Hematopoietic multipotent progenitor cell treated with erythropoietin and hydrocortisone succinate and interleukin-3 and kit ligand, for 8 days (in vitro differentiated cells): Measurements from ENCODE around the gene UBAP1L.
"Not testable (repeated sequence)": the region's sequence is repeated elsewhere in the genome, so short reads cannot be mapped to it uniquely, and the experiment has no call there.

ENCODE experiments used
- DNase-seq: peaks from one replicate; pipeline ENCODE4 v3.0.0-alpha.2; 2015

The UBAP1L gene

DNA sequence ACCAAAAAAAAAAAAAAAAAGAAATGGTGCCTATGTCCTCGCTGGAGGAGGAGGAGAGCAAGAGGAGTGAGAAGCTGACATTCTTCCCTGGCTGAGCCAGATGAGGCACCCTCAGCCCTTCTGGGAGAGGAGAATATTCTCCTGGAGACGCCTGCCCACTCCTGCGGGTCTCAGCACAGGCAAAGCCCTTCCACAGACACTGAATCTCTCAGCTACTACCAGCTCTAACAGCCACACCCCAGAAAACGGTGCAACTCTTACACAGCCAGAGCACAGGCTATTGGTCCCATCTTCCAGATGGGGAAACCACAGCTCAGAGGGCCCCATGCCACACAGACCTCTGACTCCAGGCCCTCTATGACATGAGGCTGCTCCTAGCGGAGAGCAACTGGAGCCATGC, 52.9 kb downstream of the UBAP1L start:
- no peak for DNase-seq

DNA sequence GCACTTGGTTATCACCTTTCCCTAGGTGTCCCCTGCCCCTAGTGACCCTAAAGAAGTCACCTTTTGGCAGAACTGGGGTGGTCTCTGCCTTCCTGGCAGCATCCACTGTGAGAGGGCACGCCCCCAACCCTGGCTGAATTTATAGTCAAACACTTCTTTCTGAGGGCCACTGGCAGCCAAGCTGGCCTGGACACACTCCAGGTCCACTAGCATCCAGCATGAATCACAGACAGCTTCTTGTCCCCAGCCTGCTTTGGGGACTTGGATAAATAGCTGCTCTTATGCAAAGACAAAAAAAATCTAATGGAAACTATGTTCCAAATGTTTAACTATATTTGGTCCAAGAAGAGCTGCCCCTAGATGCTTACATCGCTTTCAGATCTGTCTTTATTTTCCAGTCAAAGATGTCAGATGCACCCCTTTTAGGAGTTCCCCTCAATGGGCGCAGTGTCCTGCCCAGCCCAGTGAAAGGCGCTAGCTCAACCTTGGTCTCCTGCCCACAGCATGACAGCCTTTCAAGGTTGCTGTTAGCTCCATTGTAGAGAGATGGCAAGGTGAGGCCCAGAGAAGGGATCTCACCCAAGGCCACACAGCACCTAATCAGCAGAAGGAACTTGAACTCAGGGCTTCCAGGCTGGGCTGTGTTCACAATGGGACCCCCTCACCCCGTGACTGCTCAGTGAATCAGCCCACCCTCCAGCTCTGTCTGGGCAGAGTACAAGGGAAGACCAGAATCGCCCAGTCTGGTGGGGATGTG, 54.2 kb downstream of the UBAP1L start:
- DNase-seq: no peak

DNA sequence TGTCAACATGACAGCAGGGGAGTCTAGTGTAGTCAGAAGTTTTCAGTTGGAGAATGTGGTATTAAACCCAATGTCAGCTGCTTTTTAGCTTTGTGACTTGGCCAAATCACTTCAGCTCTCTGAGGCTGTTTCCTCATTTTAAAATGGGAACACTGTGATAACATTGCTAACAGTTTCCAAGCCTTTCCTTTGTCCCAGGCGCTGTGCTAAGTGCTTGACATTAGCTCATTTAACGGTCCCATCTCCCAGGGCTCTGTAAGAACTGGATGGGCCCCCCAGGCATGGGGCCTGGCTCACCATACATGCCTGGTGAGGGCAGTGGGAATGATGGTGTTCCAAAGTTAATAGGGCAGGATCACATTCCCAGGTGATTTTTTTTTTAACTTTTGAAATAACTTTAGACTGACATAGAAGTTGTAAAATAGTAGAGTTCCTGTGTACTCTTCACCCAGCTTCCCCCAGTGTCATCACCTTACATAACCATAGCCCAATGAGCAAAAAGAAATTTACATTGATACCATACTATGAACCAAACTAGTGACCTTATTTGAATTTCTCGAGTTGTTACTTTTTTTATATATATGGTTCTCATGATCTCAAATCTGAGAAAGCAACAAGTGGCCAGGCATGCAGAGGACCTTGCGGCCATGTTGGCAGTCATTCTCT, 54.9 kb downstream of the UBAP1L start:
- no peak for DNase-seq

DNA sequence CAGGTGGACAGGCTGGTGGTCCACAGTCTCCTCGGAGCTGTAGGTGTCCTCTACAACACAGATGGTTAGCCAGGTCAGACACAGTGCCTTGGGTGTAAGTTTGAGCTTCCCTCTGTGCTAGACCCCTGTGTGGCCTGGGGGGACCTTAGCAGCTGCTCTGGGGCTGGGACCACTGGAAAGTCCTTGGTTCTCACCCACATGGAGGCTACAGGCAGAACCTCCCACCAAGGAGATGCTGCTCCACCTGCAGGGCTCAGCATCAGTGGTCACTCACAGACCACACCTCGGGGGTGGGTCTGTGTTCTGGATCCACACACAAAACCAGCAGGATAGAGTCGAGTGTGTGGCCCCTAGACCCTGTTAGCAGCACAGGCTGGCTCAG, 55.6 kb downstream of the UBAP1L start:
- no peak for DNase-seq

DNA sequence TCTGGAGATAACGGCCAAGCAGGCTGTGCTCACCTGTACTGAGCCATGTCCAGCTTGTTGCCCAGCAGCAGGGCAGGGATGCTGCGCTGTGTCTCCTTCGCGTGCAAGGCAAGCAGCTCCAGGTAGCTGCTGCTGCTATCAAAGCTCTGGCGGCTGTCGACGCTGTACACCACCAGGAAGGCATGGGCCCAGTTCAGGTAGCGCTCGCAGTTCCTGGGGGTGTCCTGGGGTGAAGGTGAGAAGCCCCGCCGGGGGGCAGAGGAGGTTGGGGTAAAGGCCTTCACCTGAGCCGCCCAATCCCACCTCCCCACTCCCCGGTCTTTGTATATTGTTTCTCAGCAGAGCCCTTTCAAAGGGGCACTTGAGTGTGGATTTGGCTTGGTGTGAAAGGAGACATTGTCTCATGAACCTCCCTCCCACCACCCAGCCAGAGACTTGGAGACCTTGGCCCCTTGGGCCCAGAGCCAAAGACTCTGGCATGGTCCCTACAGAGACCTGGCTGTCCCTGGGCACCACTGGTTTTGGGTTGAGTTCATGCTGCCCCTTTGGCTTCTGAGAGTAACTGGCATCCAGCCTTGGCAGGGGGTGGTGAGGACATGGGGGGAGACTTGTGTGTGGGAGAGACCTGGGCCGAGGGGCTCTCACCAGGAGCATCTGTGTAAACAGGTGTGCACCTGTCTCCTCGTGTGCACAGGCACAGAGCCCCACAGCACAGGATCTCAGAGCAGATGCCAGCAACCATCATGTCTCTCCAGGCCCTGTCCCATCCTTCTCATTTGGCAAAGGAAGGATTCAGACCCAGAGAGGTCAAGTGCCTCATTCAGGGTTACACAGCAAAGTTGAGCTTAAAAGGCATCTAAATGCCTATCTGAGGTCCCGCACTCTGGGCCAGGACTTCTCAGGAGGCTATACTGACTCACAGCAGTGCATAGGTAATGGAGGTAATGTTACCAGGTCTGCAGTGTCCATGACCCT, 56.3 kb downstream of the UBAP1L start:
- DNase-seq: no peak

DNA sequence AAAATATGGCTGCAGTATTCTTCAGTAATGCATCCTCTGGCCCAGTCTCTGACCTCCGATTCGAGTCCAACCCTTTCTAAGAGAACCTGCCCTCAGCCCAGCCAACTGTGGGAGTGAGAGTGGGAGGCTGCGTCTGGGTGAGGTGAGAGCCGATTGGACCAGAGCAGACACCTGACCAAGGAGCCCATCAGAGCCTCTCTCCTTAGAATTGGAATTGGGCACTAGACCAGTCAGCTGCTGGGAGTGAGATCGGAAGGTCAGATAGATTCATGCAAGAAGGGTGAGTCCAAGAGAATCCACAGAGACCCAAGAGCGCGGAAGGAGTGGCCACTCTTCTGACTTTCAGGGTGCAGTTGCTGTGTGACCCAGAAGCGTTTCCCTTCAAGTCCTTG, 57.5 kb downstream of the UBAP1L start:
- DNase-seq: no peak

DNA sequence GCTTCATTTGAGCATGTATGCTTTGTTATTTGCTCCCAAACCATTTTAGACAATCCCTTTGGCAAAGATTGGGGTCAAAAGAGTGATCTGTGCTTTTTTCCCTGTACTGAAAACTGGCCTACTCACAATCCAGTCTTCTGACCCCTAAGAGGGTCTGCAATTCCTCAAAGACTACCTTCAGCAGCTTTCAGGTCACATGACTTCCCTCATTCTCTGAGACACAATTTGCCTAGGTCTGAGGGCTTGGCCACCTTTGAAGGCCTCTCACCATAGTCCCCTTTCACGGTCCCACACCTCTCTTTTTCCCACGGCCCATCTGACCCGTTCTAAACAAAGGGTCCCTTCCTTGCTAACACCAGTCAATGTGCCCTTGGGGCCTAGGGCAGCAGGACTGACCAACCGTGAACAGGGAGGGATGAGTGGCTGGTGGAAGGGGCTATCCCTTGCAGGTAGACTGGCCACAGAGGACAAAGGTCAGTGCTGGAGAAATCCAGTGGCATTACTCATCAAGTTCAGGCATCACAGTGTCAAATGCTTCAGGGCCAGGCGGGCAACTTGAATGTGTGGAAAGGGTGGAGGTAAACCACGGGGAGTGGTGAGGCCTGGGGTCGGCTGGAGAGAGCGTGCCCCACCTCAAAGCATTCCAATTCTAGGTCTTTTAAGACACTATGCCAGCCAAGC, 58.0 kb downstream of the UBAP1L start:
- no peak for DNase-seq

DNA sequence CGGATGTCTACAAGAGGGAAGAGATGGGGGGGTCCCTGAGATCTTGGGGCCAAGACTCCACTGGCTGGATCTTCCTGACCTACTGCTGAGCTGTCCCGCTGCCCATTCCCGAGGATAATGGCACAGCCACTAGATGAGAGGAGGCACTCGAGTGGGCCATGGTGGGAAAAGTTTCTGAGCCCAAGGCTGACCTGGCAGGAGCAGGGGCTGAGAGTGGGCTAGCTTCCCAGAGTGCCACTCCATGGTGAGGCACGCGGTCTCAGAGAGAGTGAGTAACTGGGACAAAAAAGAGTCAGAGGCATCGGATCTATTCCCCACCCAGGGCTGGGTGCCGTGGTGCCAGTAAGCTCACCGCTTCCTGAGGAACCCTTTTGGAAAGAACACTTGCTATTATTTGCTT, 58.9 kb downstream of the UBAP1L start:
- no peak for DNase-seq

DNA sequence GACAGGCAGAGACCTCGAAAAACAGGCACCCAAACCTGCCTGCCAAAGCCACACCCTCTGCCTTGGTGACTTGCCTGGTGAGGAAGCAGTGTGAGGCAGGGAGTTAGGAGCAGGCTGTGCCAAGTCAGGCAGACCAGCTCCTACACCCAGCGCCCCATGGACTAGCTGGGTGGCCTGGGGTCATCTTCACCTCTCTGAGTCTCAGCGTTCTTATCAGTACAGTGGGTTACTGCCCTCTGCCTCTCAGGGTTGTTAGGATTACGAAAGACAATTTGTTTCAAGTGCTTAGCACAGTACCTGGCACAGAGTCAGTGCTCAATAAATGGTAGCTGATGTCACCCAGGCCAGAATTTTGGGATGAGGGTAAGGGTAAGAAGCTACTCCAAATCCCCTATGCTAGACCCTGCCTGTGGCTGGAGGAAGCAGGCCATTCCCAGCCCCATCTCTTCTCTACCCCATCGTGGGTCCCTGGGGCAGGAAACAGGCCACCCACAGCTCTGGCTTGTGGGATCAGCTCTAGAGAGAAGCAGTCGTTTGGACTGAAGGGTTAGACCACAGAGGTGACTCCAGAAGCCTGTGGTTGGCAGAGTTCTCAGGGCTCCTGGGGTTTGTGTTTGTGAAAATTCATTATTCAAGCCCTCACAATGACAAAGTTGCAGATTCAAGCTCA, 59.7 kb downstream of the UBAP1L start:
- DNase-seq: no peak

DNA sequence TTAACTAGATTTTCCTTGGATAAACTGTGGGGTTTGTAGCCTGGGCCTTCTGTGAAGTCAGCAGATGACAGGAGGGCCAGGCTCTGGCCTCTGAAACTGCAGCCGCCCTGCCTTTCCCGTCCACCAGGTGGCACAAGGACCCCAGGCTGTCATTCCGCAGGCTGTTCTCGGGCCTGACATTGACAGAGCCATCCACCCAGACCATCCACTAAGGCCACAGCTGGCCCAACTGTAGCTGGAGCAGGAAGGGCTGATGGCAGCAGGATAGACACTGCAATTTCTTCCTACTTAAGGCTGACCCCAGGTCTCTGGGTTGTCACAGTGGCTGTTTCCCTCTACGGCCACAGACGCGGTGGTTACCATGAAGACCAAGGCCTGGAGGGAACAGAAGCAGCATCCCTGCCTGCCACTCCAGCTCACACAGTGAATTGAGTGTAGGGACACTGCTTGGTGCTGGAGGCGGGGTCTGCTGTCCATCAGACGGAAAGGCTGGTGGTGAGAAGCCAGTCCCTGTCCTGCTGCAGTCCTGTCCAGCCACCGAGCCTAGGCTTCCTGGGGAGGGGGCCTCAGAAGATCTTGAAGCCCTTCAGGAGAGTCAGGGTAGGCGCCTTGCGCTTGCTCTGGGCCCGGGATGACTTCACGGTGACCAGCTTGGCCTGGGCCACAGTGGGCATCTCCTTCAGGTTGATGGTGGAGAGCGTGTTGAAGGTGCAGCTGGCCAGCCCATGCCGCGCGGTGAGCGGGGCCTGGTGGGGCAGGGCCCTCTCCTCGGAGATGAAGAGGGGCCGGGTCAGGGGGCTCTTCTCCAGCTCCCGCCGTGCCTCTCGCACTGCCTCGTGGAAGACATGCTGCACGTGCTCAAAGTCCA, 60.4 kb downstream of the UBAP1L start:
- peak; percentile 59 for DNase-seq

DNA sequence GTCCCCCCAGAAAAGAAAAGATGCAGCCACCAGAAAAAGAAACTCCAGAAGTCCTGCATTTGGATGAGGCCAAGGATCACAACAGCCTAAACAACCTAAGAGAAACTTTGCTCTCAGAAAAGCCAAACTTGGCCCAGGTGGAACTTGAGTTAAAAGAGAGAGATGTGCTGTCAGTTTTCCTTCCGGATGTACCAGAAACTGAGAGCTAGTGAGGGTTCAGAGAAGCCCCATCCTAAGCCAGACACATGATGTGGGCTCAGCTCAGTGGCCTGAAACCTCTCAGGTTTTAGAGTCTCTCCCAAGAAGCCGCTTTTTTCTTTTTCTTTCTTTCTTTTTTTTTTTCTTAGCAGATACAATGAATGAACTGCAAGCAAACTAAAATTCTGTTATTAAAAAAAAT, 62.0 kb downstream of the UBAP1L start:
- DNase-seq: no peak

DNA sequence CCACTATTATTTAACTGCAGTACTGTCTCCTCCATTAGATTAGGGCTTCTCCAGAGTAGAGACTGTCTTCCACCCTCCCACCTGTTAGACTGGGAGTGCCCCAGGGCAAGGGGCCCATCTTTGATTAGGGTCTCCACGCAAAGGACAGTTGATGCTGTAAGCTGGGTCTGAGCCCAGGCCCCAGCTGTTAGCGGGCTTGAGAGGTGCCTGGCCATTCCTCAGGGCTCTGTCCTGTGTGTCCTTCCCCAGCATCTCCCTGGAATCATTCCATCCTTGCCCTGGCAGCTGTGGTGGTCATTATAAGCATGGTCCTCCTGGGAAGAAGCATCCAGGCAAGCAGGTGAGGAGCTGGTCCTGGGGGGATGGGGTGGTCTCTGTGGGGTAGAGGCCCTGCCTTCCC, 63.7 kb downstream of the UBAP1L start:
- DNase-seq: no peak

DNA sequence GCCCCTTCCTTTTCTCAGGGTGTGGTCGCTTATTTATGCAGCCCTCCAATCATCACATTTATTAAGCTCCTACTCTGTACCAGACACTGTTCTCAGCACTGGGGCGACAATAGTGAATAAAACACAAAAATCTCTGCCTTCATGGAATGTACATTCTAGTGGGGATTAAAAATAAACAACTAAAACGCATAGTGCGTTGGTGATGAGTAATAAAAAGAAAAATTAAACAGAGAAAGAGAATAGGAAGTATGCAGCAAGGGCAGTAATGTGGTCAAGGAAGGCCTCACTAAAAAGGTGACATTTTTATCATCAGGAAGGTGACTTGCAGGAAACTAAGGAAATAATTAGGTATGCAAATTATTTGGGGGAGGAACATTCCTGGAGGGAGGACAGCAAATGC, 64.7 kb downstream of the UBAP1L start:
- no peak for DNase-seq

DNA sequence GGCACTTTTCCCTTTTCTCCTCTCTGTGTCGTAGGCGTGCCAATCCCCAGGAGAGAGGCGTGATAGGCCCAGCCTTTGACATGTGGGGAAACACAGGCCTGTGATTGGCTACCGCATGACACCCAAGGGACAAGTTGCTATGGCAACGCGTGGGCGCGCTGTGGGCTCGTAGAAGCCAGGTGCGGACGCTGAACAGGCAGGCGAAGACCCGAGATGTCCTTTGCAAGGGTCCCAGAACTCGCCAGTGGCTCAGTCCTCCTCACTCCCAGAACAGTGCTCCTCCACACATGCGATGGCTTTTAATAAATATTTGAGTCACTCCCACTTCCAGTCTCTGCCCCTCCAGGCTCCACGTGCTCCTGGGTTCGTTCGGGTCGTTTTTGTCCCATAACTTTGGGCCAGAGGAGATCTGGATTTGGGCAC, 65.6 kb downstream of the UBAP1L start:
- peak; percentile 92 for DNase-seq

DNA sequence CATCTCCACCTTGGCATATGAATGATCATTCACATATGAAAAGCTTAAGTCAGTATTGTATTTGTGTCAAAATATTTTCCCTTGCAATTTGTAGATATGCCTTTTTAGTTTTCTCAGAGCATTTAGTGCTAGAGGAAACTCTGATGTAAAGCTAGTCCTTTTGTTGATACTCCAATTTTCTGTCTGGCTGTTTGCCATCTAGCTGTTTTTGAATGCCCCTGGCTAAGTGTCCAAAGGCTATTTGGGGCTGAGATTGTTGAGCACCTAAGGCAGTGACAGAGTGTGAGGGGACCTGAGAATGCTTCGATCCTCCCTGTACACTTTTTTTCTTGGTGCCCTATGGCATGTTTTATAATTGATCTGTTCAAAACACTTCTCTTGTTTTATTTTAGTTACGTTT, 66.8 kb downstream of the UBAP1L start:
- no peak for DNase-seq

DNA sequence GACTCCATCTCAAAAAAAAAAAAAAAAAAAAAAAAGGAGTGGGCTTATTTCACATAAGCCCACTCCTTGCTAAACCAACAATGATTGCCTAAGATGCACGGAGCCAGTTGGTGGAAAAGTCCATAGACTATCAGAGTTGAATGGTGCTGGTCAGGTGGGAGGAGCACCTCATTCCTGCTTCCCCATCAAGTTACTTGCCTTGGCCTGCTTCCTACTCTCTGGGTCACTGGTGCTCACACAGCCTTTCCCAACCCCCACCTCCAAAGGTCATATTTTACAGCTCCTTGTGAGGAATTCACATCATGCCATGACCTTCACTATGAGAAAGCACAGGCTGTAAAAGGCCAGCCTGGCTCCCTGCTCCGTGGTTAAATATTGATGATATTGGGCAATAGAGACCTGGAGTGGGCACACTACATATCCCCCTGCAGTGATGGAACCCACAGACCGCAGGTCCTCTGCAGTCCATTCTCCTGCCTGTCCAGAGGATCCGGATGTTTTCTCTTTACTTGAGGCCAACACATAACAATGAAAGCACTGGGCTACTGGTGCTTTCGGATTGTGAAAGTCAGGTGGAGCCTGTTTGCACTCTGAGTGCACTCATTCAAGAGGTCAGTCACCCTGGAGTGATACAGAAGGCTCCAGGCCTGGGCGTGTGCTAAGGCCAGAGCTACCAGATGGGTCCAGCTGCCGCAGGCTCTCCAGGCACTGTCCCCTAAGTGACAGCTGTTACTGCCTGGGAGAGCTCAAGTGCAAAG, 70.1 kb downstream of the UBAP1L start, which contains the start of gene SLC51B:
Gene SLC51B (plus strand): TSS at position 664 of the 758 bp plus-strand sequence. CDS start 4,618 bp downstream, outside the sequence.
- DNase-seq: no peak

DNA sequence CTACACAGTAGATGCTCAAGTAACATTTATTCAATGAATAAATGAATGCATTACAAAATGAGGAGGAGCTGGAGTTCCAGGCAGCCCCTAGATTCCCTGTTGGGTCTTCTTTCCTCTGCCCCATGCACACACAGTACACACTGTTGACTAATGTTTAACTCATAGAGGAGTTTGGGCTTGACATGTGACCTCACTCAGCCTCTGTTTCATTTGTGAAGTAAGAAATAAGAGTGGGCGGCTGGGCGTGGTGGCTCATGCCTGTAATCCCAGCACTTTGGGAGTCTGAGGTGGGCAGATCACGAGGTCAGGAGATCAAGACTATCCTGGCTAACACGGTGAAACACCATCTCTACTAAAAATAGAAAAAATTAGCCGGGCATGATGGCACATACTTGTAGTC, 70.8 kb downstream of the UBAP1L start:
- not testable (repeated sequence) for DNase-seq

DNA sequence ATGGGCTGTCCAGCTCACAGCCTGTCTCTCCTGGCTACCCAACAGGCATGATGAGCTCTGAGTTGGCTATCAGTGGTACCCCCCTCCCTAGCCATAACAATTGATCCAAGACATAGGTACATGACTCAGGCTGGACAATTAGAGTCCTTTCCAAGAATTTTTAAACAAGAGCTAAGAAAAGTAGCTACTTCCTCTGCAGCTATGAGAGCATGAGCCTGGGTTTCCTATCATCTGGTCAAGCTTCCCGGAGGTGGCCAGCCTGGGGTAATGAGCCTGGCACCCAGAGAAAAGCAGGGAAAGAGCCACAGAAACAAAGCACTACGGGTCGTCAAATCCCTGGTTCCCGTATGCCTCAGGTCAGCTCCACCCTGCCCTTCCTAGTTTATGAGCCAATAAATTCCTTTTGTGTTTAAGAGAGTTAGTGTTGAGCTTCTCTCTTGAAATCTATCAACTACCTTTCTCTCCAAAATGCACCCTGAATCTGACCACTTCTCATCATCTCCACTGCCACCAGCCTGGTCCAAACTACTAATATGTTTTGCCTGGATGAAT, 72.1 kb downstream of the UBAP1L start:
- no peak for DNase-seq
